Chondrocyte (in vitro differentiated cells): ENCODE data around the gene GLI2. TPM values are rescaled to one million over a fixed set of nuclear protein-coding genes. Genes with fewer than 3 reads are reported as not detected.

Source experiments
- DNase-seq: peaks from one replicate; pipeline ENCODE4 v3.0.0; 2021; ENCODE audit warnings: mixed read lengths, low spot score
- H3K27ac Mint-ChIP-seq: one replicate; pipeline ENCODE4 v1.8.0; 2021; ENCODE audit warnings: mild to moderate bottlenecking, moderate library complexity, mixed read lengths; ENCODE audit not compliant: unreplicated experiment
- H3K27me3 Mint-ChIP-seq: 2 replicates; pipeline ENCODE4 v1.8.0; 2021; ENCODE audit warnings: low read depth, mixed read lengths
- H3K36me3 Mint-ChIP-seq: 2 replicates; pipeline ENCODE4 v1.8.0; 2021; ENCODE audit warnings: low read depth, mixed read lengths
- H3K4me1 Mint-ChIP-seq: 2 replicates; pipeline ENCODE4 v1.8.0; 2021; ENCODE audit warnings: low read depth, mild to moderate bottlenecking, mixed read lengths
- H3K4me3 Mint-ChIP-seq: one replicate; pipeline ENCODE4 v1.8.0; 2021; ENCODE audit warnings: mild to moderate bottlenecking, moderate library complexity, mixed read lengths; ENCODE audit not compliant: unreplicated experiment
- H3K9me3 Mint-ChIP-seq: 2 replicates; pipeline ENCODE4 v1.8.0; 2021; ENCODE audit warnings: low read depth, mixed read lengths
- total RNA-seq: library from RNA; stranded (reverse); gene quantifications from 3 replicates; pipeline ENCODE4 v1.2.1, GENCODE V29; 2021
- TF ChIP-seq, protein P1 (sequence below): fragments of 200-600 bp; sonication (generic); IDR thresholded peaks from 2 replicates; pipeline ENCODE4 v1.5.0; 2021; ENCODE audit warnings: antibody characterized with exemption, mild to moderate bottlenecking, moderate library complexity

Gene GLI2
- total RNA-seq, 1 donor from 2014 or later = 36.0 TPM

- peak overlapping the region; percentile 70 for H3K4me3 Mint-ChIP-seq
- TF ChIP-seq, protein P1, sequence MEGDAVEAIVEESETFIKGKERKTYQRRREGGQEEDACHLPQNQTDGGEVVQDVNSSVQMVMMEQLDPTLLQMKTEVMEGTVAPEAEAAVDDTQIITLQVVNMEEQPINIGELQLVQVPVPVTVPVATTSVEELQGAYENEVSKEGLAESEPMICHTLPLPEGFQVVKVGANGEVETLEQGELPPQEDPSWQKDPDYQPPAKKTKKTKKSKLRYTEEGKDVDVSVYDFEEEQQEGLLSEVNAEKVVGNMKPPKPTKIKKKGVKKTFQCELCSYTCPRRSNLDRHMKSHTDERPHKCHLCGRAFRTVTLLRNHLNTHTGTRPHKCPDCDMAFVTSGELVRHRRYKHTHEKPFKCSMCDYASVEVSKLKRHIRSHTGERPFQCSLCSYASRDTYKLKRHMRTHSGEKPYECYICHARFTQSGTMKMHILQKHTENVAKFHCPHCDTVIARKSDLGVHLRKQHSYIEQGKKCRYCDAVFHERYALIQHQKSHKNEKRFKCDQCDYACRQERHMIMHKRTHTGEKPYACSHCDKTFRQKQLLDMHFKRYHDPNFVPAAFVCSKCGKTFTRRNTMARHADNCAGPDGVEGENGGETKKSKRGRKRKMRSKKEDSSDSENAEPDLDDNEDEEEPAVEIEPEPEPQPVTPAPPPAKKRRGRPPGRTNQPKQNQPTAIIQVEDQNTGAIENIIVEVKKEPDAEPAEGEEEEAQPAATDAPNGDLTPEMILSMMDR = no peak
- H3K36me3 Mint-ChIP-seq = no peaks in the 10 kb centered on the region
- DNase-seq = no peak
- peak overlapping the region; percentile 94 for H3K27ac Mint-ChIP-seq
- no peaks in the 10 kb centered on the region for H3K27me3 Mint-ChIP-seq
- peaks cover 54% of the 10 kb centered on the region for H3K4me1 Mint-ChIP-seq
- H3K9me3 Mint-ChIP-seq = no peaks in the 10 kb centered on the region
These were observed 4.7 kb downstream of the GLI2 start for GRCh38 chr2:120740375-120740764.

DNA sequence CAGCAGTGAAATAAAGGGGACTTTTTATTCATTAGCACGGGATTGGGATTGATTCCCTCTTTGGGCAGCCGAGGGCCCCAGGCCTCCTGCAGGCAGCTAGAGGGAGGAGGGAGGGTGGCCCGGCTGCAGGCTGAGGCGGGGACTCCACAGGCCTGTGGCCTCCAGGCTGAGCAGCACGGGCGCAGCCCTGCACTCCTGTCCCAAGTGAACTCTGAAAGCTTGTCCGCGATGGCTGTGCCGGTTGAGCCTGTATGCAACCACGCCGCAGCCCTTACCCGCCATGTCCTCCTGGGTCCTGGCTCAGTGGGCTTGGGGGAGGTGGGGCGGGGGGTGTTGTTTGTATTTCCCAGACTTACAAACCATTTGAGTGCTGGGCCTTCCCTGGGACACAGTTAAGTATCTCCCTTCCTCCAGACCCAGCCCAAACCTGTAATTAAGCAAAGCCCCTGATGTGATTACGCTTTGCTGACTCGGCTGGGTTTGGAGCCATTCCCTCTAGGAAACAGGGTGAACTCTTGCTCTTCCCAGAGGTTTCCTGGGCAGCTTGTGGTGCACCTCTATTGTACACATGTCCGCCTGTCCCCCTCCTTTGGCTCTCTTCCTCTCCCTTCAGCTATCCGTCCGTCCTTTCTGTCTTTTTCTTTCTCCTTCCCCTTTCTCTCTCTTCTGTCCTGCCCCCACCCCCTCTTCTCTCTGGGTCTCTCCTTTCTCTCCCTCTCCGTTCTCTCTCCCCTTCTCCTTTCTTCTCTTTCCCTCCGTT lies 5.3 kb downstream of the GLI2 start:
- H3K36me3 Mint-ChIP-seq = no peaks in the 10 kb centered on the region
- peaks cover 54% of the 10 kb centered on the region for H3K4me1 Mint-ChIP-seq
- TF ChIP-seq, protein P1 = no peak
- H3K27ac Mint-ChIP-seq = peak overlapping the region; percentile 94
- no peaks in the 10 kb centered on the region for H3K9me3 Mint-ChIP-seq
- no peak for DNase-seq
- H3K4me3 Mint-ChIP-seq = peak overlapping the region; percentile 70
- no peaks in the 10 kb centered on the region for H3K27me3 Mint-ChIP-seq

DNA sequence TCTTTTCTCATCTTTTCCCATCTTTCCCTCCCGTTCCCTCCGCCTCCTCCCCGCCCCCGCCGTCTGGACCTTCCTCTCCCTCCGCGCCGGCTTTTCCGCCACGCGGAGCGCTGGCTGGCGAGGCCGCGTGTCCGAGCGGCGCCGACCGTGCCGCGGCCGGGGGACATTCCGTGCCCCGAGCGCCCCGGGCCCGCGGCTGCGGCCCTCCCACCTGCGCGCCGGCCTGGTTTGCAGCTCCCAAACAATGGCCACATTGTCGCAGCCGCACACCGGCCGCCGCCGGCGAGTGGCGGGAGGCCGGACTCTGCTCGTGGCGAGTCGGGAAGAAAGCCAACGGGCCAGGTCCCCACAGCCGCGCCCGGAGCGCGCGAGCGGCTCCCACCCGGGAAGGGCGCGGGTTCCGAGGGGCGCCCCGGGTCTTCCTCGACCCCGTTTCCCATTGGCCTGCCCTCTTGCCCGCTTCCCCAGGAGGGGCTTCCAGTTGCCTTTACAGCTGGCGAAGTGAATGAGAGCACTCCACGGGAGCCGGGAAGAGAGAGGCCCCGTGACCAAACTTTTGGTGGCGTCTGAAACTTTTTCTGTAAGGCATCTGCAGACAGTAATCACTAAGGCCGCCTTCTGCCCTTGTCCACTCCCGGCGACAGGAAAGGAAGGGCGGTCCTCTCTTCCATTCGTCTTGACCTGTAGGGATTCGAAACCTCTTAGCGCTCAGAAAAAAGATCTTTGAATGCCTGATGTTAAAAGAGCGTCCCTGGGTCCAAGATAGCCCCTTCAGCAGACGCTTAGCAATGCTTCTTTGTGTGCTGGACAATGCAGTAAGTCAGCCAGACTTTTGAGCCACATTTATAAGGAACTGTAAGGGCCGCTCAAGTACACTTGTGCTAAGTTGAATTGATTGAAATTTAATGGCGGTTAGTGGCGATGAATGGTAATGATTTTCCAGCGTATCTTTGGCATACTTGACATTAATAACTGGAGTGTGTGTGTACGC lies 6.2 kb downstream of the GLI2 start:
- no peaks in the 10 kb centered on the region for H3K9me3 Mint-ChIP-seq
- peaks cover 58% of the 10 kb centered on the region for H3K4me1 Mint-ChIP-seq
- H3K36me3 Mint-ChIP-seq = no peaks in the 10 kb centered on the region
- no peak for DNase-seq
- peak overlapping the region; percentile 70 for H3K4me3 Mint-ChIP-seq
- peak overlapping the region; percentile 94 for H3K27ac Mint-ChIP-seq
- TF ChIP-seq, protein P1 = no peak
- no peaks in the 10 kb centered on the region for H3K27me3 Mint-ChIP-seq

DNA sequence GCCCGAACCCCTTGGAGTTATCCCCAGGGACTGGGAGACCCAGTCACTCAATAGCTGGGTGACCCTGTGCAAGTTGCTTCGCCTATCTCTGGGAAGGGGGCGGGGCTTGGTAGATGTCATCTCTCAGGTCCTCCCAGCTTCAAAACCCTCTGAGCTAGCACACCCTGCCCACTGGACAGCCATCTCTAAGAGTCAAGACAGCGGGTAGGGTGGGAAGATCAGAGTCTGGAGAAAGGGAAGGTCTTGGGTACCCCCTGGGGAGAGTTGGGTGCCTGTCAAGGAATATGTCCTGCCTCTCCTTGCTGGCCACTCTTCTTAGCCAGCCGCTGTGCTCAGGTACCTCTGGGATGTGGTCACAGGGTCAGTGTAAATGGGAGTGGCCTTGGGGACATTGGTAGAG lies 8.0 kb downstream of the GLI2 start:
- TF ChIP-seq, protein P1 = no peak
- Mint-ChIP-seq H3K4me1 (peaks cover 64% of the 10 kb centered on the region), H3K36me3 (no peaks in the 10 kb centered on the region), H3K9me3 (no peaks in the 10 kb centered on the region), H3K4me3 (no peak overlapping the region), H3K27ac (no peak overlapping the region), H3K27me3 (no peaks in the 10 kb centered on the region)
- no peak for DNase-seq

DNA sequence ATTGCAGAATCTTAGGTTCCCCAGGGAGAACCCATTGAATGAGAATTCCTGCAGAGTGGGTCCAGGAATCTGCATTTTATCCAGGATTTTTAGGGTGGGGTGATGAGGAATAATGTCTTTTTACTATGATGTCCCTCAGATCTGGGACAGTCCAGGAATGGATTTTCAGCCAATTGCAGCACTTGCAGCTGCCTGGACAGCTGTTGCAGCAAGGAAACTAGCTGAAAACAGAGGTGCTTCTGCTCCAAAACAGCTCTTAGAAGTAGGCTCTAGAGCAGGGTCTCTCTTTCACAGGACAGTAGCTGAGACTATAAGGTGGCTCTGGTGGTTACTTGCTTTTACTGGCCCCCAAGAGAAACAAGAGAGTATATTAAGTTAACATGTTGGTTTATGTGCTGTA lies 9.1 kb downstream of the GLI2 start:
- Mint-ChIP-seq H3K4me1 (peaks cover 64% of the 10 kb centered on the region), H3K36me3 (no peaks in the 10 kb centered on the region), H3K9me3 (no peaks in the 10 kb centered on the region), H3K4me3 (no peak overlapping the region), H3K27me3 (no peaks in the 10 kb centered on the region), H3K27ac (no peak overlapping the region)
- no peak for DNase-seq
- TF ChIP-seq, protein P1 = no peak
